Stimulated activated naive B cell treated with anti-CD40 and anti-IgM and Interleukin-4, amounts not matched to agents 10 μg/mL and 1 μg/mL and 100 μg/mL, for 72 hours (primary cell): ENCODE data around the gene TRPV5.
"Not testable (repeated sequence)": the region's sequence is repeated elsewhere in the genome, so short reads cannot be mapped to it uniquely, and the experiment has no call there.

Experiments used
- ATAC-seq, 2 donors: fragments of 150-1000 bp; cut with Tn5 transposase; replicated peaks; 2 replicates each; pipeline ENCODE4 v1.10.0; 2021; ENCODE audit warnings: moderate library complexity in 1 of 2
- DNase-seq: peaks from one replicate; pipeline ENCODE4 v3.0.0; 2021
- H3K27ac Mint-ChIP-seq: one replicate; pipeline ENCODE4 v1.8.0; 2022; ENCODE audit warnings: mild to moderate bottlenecking, mixed read lengths
- H3K27me3 Mint-ChIP-seq, 2 donors: one replicate each; pipeline ENCODE4 v1.8.0; 2022; ENCODE audit warnings: mixed read lengths in 2 of 2
- H3K36me3 Mint-ChIP-seq, 2 donors: one replicate each; pipeline ENCODE4 v1.8.0; 2022; ENCODE audit warnings: mixed read lengths in 2 of 2, mild to moderate bottlenecking in 1 of 2
- H3K4me1 Mint-ChIP-seq, 2 donors: one replicate each; pipeline ENCODE4 v1.8.0; 2022; ENCODE audit warnings: mixed read lengths in 2 of 2, mild to moderate bottlenecking in 1 of 2
- H3K4me3 Mint-ChIP-seq, 2 donors: one replicate each; pipeline ENCODE4 v1.8.0; 2022; ENCODE audit warnings: mild to moderate bottlenecking in 2 of 2, mixed read lengths in 2 of 2, moderate library complexity in 1 of 2
- H3K9me3 Mint-ChIP-seq, 2 donors: one replicate each; pipeline ENCODE4 v1.8.0; 2022; ENCODE audit warnings: mixed read lengths in 2 of 2, mild to moderate bottlenecking in 1 of 2

The TRPV5 gene

DNA sequence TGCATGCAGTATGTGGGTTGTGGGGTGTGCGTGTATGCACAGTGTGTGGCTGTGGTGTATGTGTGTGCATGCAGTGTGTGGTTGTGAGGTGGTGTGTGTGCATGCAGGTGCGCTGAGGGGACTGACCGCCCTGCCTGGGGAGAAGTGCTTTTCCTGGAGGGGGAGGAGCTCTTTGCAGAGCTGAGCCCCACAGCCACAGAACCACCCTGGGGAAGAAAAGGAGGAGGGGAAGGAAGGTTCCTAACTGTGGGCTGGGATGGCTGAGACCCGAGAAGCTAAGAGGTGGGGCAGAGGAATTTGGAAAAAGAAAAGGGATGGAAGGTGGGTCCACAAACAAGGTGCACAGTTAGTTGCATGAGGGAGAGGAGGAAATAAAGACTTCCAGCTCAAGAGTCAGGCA, at the start of gene TRPV5:
Gene TRPV5 (minus strand): TSS at position 123 of the 400 bp plus-strand sequence. CDS start 287 bp downstream, outside the sequence.
- DNase-seq, result no peak
- ATAC-seq, result no peak
- Mint-ChIP-seq H3K9me3 (no peaks in the 10 kb centered on the region), H3K27ac (no peak within 1 kb of the TSS), H3K4me3 (no peak within 1 kb of the TSS), H3K36me3 (no peaks in the 10 kb centered on the region), H3K4me1 (no peaks in the 10 kb centered on the region), H3K27me3 (peaks cover 0 to 9% of the 10 kb centered on the region in 2 donors)

GRCh38 chr7:142978402-142978801, 44.9 kb upstream of the TRPV5 start:
- not testable (repeated sequence) for DNase-seq, H3K9me3 Mint-ChIP-seq, H3K4me1 Mint-ChIP-seq, H3K4me3 Mint-ChIP-seq, H3K36me3 Mint-ChIP-seq, ATAC-seq, H3K27ac Mint-ChIP-seq
- H3K27me3 Mint-ChIP-seq, result peaks cover 16 to 22% of the 10 kb centered on the region in 2 donors

DNA sequence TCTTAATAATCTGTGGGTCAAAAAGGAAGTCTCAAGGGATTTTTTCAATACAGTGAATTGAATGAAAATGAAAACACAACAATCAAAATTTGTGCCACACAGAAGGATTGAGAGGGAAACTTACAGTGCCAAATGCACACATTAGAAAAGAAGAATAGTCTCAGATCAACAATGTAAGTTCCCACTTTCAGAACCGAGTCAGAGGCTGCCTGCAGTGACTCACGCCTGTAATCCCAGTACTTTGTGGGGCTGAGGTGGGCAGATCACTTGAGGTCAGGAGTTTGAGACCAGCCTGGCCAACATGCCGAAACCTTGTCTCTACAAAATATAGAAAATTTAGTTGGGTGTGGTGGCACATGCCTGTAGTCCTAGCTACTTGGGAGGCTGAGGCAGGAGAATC, 41.1 kb upstream of the TRPV5 start:
- peaks cover 21 to 26% of the 10 kb centered on the region in 2 donors for H3K27me3 Mint-ChIP-seq
- no peaks in the 10 kb centered on the region for H3K4me1 Mint-ChIP-seq
- ATAC-seq, result no peak
- no peak overlapping the region for H3K27ac Mint-ChIP-seq
- no peak for DNase-seq
- peaks cover 3% of the 10 kb centered on the region in 2 donors for H3K9me3 Mint-ChIP-seq
- no peak overlapping the region for H3K4me3 Mint-ChIP-seq
- H3K36me3 Mint-ChIP-seq, result no peaks in the 10 kb centered on the region

GRCh38 chr7:142969183-142969582, 35.6 kb upstream of the TRPV5 start:
- Mint-ChIP-seq H3K4me3 (no peak overlapping the region), H3K27me3 (peaks cover 32 to 40% of the 10 kb centered on the region in 2 donors), H3K36me3 (no peaks in the 10 kb centered on the region), H3K4me1 (peaks cover 4 to 8% of the 10 kb centered on the region in 2 donors), H3K9me3 (no peaks in the 10 kb centered on the region), H3K27ac (no peak overlapping the region)
- DNase-seq (no peak), ATAC-seq (no peak)

GRCh38 chr7:142968229-142968628, 34.7 kb upstream of the TRPV5 start:
- H3K4me1 Mint-ChIP-seq, result peaks cover 4 to 8% of the 10 kb centered on the region in 2 donors
- no peak overlapping the region for H3K27ac Mint-ChIP-seq
- no peak for DNase-seq
- no peaks in the 10 kb centered on the region for H3K36me3 Mint-ChIP-seq
- H3K27me3 Mint-ChIP-seq, result peaks cover 40 to 49% of the 10 kb centered on the region in 2 donors
- no peak overlapping the region for H3K4me3 Mint-ChIP-seq
- no peak for ATAC-seq
- no peaks in the 10 kb centered on the region for H3K9me3 Mint-ChIP-seq

GRCh38 chr7:142964502-142965246, 31.1 kb upstream of the TRPV5 start:
- Mint-ChIP-seq H3K4me1 (peaks cover 4 to 8% of the 10 kb centered on the region in 2 donors), H3K27me3 (peaks cover 37 to 42% of the 10 kb centered on the region in 2 donors), H3K9me3 (no peaks in the 10 kb centered on the region), H3K4me3 (no peak overlapping the region), H3K36me3 (no peaks in the 10 kb centered on the region), H3K27ac (no peak overlapping the region)
- ATAC-seq (peak; percentile 39 to 57), DNase-seq (no peak)

DNA sequence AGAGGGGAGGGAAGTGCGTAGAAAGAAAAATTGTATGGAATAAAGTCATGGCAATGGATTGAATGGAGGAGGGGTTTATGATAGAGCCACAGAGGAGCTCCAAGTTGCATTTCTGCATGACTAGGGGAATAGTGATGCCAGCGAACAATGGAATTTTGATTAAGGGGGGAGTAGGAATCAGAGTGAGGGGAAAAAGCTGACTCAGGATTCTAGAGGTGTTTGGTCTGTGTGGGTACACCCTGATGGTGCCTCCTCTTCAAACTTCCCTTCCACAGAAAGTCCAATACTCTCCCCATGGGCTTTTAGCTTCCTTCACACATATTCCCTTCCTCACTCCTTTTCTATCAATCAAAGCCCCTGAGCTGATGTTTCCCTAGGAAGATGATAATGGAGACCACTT, 30.4 kb upstream of the TRPV5 start:
- H3K27me3 Mint-ChIP-seq, result peaks cover 39 to 45% of the 10 kb centered on the region in 2 donors
- H3K4me1 Mint-ChIP-seq, result peaks cover 4 to 8% of the 10 kb centered on the region in 2 donors
- no peak overlapping the region for H3K4me3 Mint-ChIP-seq
- no peaks in the 10 kb centered on the region for H3K9me3 Mint-ChIP-seq
- H3K27ac Mint-ChIP-seq, result no peak overlapping the region
- ATAC-seq (no peak), DNase-seq (no peak)
- H3K36me3 Mint-ChIP-seq, result no peaks in the 10 kb centered on the region

DNA sequence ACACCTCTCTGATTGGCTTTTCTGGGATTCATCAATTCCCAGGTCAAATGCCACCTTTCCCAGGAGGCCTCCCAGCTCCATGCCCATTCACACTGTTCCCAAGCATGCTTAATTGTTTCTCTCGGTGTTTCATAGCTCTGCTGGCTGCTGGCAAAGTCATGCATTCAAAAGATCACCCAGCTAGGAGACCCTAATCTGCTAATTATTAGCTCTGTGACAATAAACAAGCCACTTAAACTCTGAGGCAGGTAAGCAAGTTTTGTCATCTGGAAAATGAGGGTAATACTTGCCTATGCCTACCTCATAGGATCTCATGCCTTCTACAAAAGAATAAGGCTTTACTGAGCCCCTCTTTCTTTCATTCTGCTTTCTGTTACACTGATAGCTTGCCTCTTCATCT, 29.4 kb upstream of the TRPV5 start:
- Mint-ChIP-seq H3K27ac (no peak overlapping the region), H3K4me1 (peaks cover 4 to 8% of the 10 kb centered on the region in 2 donors), H3K9me3 (no peaks in the 10 kb centered on the region), H3K36me3 (no peaks in the 10 kb centered on the region), H3K4me3 (no peak overlapping the region), H3K27me3 (peaks cover 35 to 38% of the 10 kb centered on the region in 2 donors)
- DNase-seq, result no peak
- ATAC-seq, result no peak

DNA sequence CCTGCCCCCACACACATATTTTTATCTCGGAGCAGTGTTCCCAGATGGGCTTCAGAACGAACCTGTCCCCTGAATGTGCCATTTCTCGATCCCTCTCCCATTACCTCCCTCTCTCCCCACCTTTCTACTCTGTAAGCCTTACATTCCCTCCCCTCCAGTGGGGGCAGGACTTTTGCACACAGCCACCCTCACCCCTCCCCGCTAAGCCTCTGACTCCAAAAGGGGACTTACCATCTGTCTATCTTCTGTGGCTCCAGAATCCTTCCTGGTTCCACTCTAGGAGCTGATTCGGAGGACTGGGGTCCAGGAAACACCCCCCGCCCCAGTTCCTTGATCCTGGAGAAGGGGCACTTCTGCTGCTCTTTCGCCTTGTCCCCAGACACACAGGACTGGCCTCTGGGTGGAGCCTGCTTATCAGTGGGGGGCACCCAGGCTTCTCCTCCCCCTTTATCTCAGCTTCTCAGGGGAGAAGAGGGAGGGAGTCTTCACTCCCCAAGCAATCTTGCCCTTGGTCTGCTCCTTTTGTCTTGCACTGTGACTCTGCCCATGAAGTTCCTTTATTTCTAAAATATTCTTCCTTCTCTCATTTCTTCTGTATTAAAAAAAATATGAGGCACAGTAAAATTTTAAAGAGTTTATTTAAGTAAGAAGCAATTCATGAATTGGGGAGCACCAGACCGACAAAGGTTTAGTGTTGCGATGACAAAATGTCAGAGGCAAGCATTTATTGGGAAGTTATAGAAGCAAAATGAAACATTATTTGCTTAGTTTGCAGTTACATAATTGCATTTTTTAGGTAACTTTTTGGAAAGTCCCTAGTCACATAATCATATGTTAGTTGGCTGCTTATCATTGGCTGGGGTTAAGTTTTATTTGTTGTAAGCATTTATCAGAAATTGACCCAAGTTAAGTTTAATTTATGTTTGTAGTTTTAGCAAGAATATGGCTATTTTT, 28.7 kb upstream of the TRPV5 start, which contains the start of gene KEL:
Gene KEL (minus strand): TSS at position 391 of the 954 bp plus-strand sequence. CDS start 157 bp downstream, at position 234.
- H3K36me3 Mint-ChIP-seq, result no peaks in the 10 kb centered on the region
- peaks cover 33 to 35% of the 10 kb centered on the region in 2 donors for H3K27me3 Mint-ChIP-seq
- no peak for ATAC-seq
- H3K9me3 Mint-ChIP-seq, result no peaks in the 10 kb centered on the region
- no peak within 1 kb of the TSS for H3K4me3 Mint-ChIP-seq
- no peak within 1 kb of the TSS for H3K27ac Mint-ChIP-seq
- DNase-seq, result no peak
- H3K4me1 Mint-ChIP-seq, result peaks cover 4 to 8% of the 10 kb centered on the region in 2 donors

- no peak overlapping the region for H3K27ac Mint-ChIP-seq
- peaks cover 6 to 8% of the 10 kb centered on the region in 2 donors for H3K4me1 Mint-ChIP-seq
- peaks cover 2 to 6% of the 10 kb centered on the region in 2 donors for H3K9me3 Mint-ChIP-seq
- H3K36me3 Mint-ChIP-seq, result peaks cover 0 to 2% of the 10 kb centered on the region in 2 donors
- peaks cover 33 to 35% of the 10 kb centered on the region in 2 donors for H3K27me3 Mint-ChIP-seq
- no peak for ATAC-seq
- no peak overlapping the region for H3K4me3 Mint-ChIP-seq
- no peak for DNase-seq
These were observed 28.0 kb upstream of the TRPV5 start for GRCh38 chr7:142961595-142961972.

DNA sequence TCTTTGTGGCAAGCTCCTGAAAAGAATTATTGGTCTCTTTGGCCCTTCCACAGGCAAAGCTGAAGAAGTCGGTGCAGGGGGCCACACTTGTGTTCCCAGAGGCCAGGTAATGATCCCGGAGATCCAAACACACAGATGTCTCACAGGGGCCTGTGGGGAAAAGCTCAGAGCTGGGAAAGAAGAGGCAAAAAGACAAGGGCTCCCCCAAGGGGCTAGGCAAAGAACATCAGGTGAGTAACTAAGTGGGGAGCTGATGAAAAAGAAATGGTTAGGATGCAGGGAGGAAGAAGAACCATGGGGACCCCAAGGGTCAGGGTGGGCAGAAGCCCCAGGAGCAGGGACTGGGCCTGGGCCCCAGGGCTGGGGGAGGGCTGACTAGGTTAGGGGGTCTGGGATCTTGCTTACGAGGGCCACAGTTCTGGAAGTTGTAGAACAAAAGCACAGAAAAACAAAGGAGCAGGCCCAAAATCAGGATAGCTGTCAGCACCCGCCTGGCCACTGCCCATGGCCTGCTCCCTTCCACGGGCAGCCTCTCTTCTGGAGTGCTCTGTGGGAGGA, 27.5 kb upstream of the TRPV5 start:
- no peak overlapping the region for H3K4me3 Mint-ChIP-seq
- H3K9me3 Mint-ChIP-seq, result peaks cover 6 to 12% of the 10 kb centered on the region in 2 donors
- H3K36me3 Mint-ChIP-seq, result peaks cover 2 to 7% of the 10 kb centered on the region in 2 donors
- ATAC-seq (no peak), DNase-seq (no peak)
- H3K27ac Mint-ChIP-seq, result no peak overlapping the region
- peaks cover 33 to 35% of the 10 kb centered on the region in 2 donors for H3K27me3 Mint-ChIP-seq
- H3K4me1 Mint-ChIP-seq, result peaks cover 6 to 8% of the 10 kb centered on the region in 2 donors

DNA sequence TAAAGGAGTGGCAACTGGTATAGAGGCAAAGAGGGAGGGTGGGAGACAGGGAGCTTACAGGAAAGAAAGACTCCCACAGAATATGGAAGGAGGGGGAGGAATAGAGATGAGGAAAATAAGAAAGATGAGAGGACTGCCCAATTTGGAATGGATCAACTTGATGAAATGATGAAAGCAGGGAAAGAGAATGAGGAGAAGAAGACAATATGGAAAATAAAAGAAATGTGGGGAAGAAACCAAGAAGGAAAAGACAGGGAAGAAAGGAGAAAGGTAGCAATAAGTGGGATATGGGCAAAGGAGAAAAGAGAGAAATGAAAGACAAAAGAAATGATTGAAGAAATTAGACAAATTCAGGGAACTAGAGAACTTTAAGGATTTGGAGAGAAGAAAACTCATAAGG, 25.7 kb upstream of the TRPV5 start:
- Mint-ChIP-seq H3K27me3 (peaks cover 32 to 33% of the 10 kb centered on the region in 2 donors), H3K9me3 (peaks cover 15 to 20% of the 10 kb centered on the region in 2 donors), H3K36me3 (peaks cover 4 to 15% of the 10 kb centered on the region in 2 donors), H3K27ac (no peak overlapping the region), H3K4me3 (no peak overlapping the region), H3K4me1 (peaks cover 0 to 2% of the 10 kb centered on the region in 2 donors)
- ATAC-seq, result no peak
- no peak for DNase-seq

- peaks cover 0 to 2% of the 10 kb centered on the region in 2 donors for H3K4me1 Mint-ChIP-seq
- DNase-seq, result no peak
- H3K27me3 Mint-ChIP-seq, result peaks cover 22 to 23% of the 10 kb centered on the region in 2 donors
- peaks cover 24 to 26% of the 10 kb centered on the region in 2 donors for H3K9me3 Mint-ChIP-seq
- ATAC-seq, result no peak
- no peak overlapping the region for H3K27ac Mint-ChIP-seq
- H3K36me3 Mint-ChIP-seq, result peaks cover 7 to 20% of the 10 kb centered on the region in 2 donors
- H3K4me3 Mint-ChIP-seq, result no peak overlapping the region
These were observed 24.2 kb upstream of the TRPV5 start for GRCh38 chr7:142957723-142958122.
